ENCODE measurements around the gene RHOF.
A peak's percentile ranks its signal among the peaks of the same experiment; 100 is the strongest.
"Not testable (repeated sequence)": the region's sequence is repeated elsewhere in the genome, so short reads cannot be mapped to it uniquely, and the experiment has no call there.

RHOF gene

DNA sequence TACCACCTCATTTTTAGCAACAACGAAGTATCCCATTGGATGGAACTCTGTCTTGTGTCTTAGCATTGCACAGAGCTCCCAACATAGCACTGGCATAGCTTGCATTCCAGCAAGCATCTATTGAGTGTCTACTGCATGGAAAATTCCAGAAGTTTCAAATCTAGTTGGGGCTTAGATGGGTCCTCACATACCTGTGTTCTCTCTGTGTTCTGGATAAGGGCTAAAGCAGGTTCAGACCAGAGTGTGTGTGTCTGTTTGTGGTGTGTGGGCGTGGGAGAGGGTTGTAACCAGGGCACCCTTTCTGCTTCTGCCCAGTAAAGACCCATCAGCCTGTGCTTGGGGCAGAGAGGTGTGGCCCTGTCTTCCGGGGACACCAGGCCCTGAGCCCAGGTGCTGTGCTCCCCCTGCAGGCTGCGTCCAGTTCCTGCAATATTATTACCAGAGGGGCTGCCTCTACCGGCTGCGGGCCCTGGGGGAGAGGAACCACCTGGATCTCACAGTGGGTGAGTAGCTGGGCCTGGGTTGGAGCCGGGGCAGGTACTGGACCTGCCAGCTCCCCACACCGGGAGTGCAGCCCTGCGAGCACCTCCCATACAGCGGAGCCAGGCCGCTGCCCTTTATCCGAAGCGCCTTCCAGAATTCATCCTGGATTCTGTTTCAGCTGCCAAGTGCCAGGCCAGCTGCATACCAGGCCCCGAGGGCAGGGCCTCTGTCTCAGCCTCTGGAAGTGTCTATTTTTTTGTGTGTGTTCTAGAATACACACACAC lies 20.3 kb downstream of the RHOF start:
- no peak for DNase-seq (ENCODE audit: low read depth)

- no peak for DNase-seq (ENCODE audit: low read depth)
Measured at GRCh38 chr12:121770813-121771625, 22.5 kb downstream of the RHOF start.

GRCh38 chr12:121770388-121770787 lies 23.1 kb downstream of the RHOF start:
- DNase-seq (ENCODE audit: low read depth) = no peak

DNA sequence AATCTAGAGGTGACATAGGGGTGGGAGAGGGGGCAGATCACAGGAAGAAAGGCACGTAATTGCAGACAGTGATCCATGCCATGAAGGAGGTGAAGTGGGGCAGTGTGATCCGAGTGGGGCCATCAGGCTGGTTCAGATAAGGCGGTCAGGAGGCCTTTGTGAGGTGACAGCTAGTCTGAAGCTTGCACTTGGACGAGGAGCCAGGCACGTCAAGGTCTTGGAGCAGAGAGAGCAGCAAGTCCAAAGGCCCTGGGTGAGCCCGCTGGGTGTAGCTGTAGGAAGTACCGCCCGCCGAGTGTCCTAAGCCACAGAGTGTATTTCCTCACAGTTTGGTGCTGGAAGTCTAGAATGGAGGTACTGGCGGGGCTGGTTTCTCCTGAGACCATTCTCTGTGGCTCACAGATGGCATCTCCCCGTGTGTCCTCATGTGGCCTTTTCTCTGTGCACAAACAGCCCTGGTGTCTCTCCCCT lies 23.6 kb downstream of the RHOF start:
- no peak for DNase-seq (ENCODE audit: low read depth)

GRCh38 chr12:121769297-121769830 lies 24.1 kb downstream of the RHOF start:
- DNase-seq (ENCODE audit: low read depth) = no peak

GRCh38 chr12:121767525-121768016 lies 25.9 kb downstream of the RHOF start:
- DNase-seq (ENCODE audit: low read depth) = peak; percentile 37

DNA sequence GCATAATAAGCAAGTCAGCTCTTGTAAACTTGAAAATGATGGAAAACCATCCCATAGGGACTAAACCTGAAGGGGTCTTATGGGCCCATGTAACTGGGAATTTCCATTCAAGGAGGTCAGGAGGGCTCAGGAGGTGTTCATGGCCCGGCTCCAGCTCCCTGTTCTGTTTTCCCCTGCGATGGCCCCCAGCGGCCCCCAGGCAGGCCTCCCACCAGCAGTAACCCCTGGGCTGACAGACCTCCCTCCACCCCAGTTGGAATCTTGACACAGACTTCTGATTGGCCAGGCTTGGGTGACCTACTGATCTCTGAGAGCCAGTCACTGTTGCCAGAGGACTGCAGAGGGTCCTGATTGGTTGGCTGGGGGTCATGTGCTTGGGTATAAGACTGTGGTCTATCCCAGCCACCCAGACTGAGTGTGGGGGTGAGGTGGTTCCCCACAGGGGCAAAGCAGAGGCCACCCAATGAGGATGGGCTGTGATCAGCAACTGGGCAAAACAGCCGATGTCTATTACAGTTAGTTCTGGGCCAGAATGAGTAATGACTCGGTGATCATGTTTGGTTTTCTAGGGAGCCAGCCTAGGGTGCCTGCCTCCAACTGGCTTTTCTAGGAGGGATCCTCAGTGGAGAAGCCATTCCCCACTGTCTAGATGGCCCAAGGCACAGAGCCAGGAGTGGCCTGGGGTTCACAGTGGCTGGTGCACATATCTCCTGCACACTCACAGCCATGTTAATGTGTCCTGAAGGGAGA lies 27.0 kb downstream of the RHOF start:
- no peak for DNase-seq (ENCODE audit: low read depth)

DNA sequence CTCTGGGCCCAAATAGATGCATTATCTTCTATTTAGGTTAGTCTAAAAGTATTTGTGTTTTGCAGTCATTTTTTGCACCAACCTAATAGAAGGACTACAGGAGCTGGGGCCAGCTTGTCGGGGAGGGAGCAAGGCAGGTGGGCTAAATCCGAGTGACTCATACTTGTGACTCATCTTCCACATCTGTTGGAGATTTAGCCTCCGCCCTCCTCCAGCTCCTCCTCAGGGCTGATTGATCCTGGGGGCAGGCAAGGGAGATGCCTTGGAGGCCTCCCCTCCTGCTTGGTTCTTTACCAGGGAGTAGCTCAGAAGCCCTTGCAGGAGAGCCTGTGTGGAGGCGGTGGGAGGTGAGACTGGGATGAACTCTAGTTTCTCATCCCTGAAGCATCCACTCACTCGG lies 27.9 kb downstream of the RHOF start:
- peak; percentile 32 for DNase-seq (ENCODE audit: low read depth)

GRCh38 chr12:121764808-121765207 lies 28.7 kb downstream of the RHOF start:
- DNase-seq (ENCODE audit: low read depth) = no peak

- no peak for DNase-seq (ENCODE audit: low read depth)
Measured at GRCh38 chr12:121762269-121762668, 31.2 kb downstream of the RHOF start.

- not testable (repeated sequence) for DNase-seq (ENCODE audit: low read depth)
Measured at GRCh38 chr12:121758536-121758935, 35.0 kb downstream of the RHOF start.

DNA sequence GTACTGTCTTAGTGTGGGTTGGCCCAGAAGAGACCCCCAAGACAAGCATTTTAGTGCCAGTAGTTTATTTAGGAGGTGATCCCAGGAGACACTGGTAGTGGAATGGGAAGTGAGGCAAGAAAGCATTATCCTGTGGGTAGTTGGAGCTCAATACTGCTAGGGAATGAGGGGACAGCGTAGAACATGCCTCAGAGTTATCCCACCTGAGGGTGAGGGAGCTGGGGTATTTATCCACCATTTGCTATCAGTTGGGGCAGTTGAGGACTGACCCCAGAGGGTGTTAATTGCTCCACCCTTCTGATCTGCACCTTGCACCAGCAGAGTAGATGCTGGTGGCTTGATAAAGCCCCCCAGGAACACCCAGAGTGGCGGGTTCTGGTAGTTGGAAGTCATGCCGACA lies 37.9 kb downstream of the RHOF start:
- DNase-seq (ENCODE audit: low read depth) = no peak

GRCh38 chr12:121754836-121755235 lies 38.7 kb downstream of the RHOF start:
- no peak for DNase-seq (ENCODE audit: low read depth)

GRCh38 chr12:121753844-121754264 lies 39.6 kb downstream of the RHOF start:
- no peak for DNase-seq (ENCODE audit: low read depth)

DNA sequence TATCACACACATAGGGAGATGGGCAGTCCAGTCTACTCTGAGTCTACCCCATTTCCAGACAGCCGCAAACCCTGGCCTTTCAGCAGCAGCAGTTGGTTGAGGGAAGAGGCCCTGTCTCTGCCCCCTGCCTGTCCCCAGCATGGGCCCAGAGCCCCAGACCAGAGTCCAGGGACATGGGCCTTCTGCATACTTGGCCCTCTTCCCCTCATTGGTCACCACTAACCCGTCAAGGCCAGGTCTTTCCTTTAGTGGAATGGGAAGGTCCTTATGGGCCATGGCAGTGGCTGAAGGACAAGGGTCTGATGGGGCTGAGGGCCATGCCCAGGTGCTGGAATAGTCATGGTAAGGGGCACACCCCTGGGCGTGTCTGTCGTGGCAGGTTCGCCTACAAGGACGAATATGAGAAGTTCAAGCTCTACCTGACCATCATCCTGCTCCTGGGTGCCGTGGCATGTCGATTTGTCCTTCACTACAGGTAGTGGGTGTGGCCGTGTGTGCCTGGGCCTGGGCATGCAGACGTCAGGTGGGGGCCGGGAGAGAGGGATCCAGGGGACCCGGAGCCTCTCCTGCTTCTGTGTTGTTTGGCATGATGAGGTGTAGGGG lies 41.6 kb downstream of the RHOF start:
- no peak for DNase-seq (ENCODE audit: low read depth)

- no peak for DNase-seq (ENCODE audit: low read depth)
Measured at GRCh38 chr12:121751034-121751433, 42.5 kb downstream of the RHOF start.

- DNase-seq (ENCODE audit: low read depth) = no peak
Measured at GRCh38 chr12:121750507-121750955, 43.0 kb downstream of the RHOF start.

- DNase-seq (ENCODE audit: low read depth) = no peak
Measured at GRCh38 chr12:121749267-121749666, 44.2 kb downstream of the RHOF start.

DNA sequence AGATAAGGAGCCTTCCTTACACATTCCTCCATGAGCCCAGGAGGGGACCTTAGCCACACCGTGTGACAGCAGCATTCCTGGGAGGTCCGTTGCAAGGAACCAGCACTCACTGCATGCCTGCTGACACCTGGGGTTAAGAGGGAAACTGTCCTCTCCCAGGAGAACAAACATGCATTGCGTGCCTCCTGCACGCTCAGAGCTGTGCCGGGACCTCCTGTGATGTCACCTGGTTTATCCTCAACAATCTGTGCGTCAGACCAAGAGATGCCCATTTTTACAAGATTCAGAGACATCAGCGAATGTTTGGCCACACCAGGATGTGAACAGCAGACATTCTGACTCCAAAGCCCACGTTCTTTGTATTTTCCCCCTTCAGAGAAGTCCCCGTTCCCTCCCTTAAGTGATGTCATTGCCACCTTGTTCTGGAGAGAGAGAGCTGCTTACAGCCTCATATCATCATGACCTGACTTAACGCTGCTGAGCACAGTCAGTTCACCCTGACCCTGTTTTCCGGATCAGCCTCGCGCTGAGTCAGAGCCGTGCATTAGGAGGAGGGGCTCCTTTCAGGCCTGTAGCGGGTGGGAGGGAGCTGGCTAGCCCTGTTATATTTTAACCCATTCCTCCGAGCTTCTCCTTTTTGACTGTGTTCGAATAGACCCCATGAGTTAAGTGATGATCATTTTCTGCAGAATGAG lies 44.8 kb downstream of the RHOF start:
- no peak for DNase-seq (ENCODE audit: low read depth)

DNA sequence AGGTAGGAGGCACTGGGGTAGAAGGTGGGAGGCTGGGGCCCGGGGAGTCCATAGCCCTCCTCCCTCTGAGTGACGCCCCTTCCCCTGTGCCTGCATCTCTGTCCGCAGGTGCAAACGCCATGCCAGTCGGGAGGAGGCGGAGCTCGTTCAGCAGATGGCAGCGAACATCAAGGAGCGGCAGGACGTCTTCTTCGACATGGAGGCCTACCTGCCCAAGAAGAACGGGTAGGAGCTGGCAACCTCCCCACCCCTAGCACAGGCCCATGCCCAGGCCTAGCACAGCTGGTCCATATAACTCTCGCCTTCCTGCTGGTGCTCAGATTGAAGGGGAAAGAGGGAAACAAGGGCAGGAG lies 45.3 kb downstream of the RHOF start:
- no peak for DNase-seq (ENCODE audit: low read depth)

DNA sequence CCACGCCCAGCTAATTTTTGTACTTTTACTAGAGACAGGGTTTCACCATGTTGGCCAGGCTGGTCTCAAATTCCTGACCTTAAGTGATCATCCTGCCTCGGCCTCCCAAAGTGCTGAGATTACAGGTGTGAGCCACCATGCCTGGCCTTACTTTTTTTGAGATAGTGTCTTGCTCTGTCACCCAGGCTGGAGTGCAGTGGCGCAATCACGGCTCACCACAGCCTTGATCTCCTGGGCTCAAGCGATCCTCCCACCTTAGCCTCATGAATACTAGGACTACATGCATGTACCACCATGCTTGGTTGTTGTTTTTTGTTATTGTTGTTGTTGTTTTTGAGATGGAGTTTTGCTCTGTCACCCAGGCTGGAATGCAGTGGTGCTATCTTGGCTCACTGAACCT lies 47.9 kb downstream of the RHOF start:
- not testable (repeated sequence) for DNase-seq (ENCODE audit: low read depth)

Measured in GM04503 (cell line).